Small intestine (tissue), 7 donors: ENCODE measurements around the gene SDHAF3. TPM values are rescaled to one million over a fixed set of nuclear protein-coding genes. Genes with fewer than 3 reads are reported as not detected.

Experiments used
- DNase-seq, 2 donors: peaks; one replicate each; pipeline versions ENCODE4 v3.0.0 to v3.0.0-alpha.2; 2013
- FAIRE-seq: peaks from 2 replicates; lab custom pipeline; 2012; peaks lifted over from hg19 to GRCh38; lab: Jason Lieb, UNC
- H3K27ac ChIP-seq, 3 donors: one replicate each; pipeline ENCODE4 v1.5.1; 2013; ENCODE audit warnings: low read length in 2 of 3, mild to moderate bottlenecking in 2 of 3, control low read depth in 1 of 3, inconsistent platforms in 1 of 3, low read depth in 1 of 3, moderate library complexity in 1 of 3
- H3K27me3 ChIP-seq, 3 donors: one replicate each; pipeline ENCODE4 v1.6.1; 2013; ENCODE audit warnings: low read length in 3 of 3, inconsistent platforms in 1 of 3; ENCODE audit not compliant: control insufficient read depth in 3 of 3, insufficient read depth in 3 of 3
- H3K36me3 ChIP-seq, 3 donors: one replicate each; pipeline ENCODE4 v1.6.1; 2013; ENCODE audit warnings: low read length in 3 of 3, inconsistent platforms in 1 of 3, low read depth in 1 of 3, mild to moderate bottlenecking in 1 of 3, moderate library complexity in 1 of 3; ENCODE audit not compliant: control insufficient read depth in 3 of 3, insufficient read depth in 2 of 3
- H3K4me1 ChIP-seq, 3 donors: one replicate each; pipeline ENCODE4 v1.6.1; 2013; ENCODE audit warnings: low read length in 2 of 3, inconsistent platforms in 1 of 3, low read depth in 1 of 3, mild to moderate bottlenecking in 1 of 3, moderate library complexity in 1 of 3; ENCODE audit not compliant: control insufficient read depth in 3 of 3, insufficient read depth in 2 of 3
- H3K4me3 ChIP-seq, 3 donors: one replicate each; pipeline ENCODE4 v1.5.1; 2013; ENCODE audit warnings: low read length in 3 of 3, control low read depth in 1 of 3, inconsistent platforms in 1 of 3, low read depth in 1 of 3, mild to moderate bottlenecking in 1 of 3, moderate library complexity in 1 of 3
- H3K9me3 ChIP-seq, 2 donors: one replicate each; pipeline ENCODE4 v1.6.1; 2013; ENCODE audit warnings: low read depth in 1 of 2, low read length in 1 of 2; ENCODE audit not compliant: control insufficient read depth in 2 of 2, insufficient read depth in 1 of 2
- WGBS, 3 donors: extraction: QIAGEN DNeasy Blood & Tissue Kit; methylation state at CpG; one replicate each; pipeline ENCODE4 v1.1.7; 2013; 5-methylcytosine and 5-hydroxymethylcytosine counted together
- polyA plus RNA-seq, 4 donors: library from polyadenylated mRNA; stranded (reverse) in 3 of 4; unstranded in 1 of 4; fragments of 200-250 nt in 3 of 4; fragments of 120-200 nt in 1 of 4; gene quantifications; one replicate each; pipeline versions ENCODE4 v1.2.1 to v1.2.3, GENCODE V29; 2013
- donor health status: healthy with polysubstance abuse.
- donor health status: control.
- donor health status: control.
- donor health status: Bipolar disorder and iron deficiency.
- donor health status: healthy.

SDHAF3 gene
- polyA plus RNA-seq, 4 donors: 18.9 to 27.5 (median 20.4) TPM

- Histone ChIP-seq H3K27ac (no peak overlapping the region), H3K9me3 (no peaks in the 10 kb centered on the region), H3K36me3 (no peaks in the 10 kb centered on the region), H3K4me1 (no peaks in the 10 kb centered on the region), H3K27me3 (peaks cover 0 to 5% (median 0%) of the 10 kb centered on the region in 3 donors), H3K4me3 (no peak overlapping the region)
- DNase-seq: no peak
- FAIRE-seq: no peak
- WGBS, 3 donors: 40 to 59% (median 48%) methylated on average over 2 of the region's 2 CpGs
Observed at GRCh38 chr7:97203957-97204356, 86.5 kb downstream of the SDHAF3 start.

GRCh38 chr7:97204821-97205220, 87.3 kb downstream of the SDHAF3 start:
- 65 to 79% (median 79%) methylated on average over 3 of the region's 3 CpGs for WGBS, 3 donors
- no peaks in the 10 kb centered on the region for H3K4me1 ChIP-seq
- DNase-seq (no peak), FAIRE-seq (no peak)
- no peak overlapping the region for H3K27ac ChIP-seq
- no peaks in the 10 kb centered on the region for H3K9me3 ChIP-seq
- no peaks in the 10 kb centered on the region for H3K36me3 ChIP-seq
- H3K4me3 ChIP-seq: no peak overlapping the region
- peaks cover 0 to 5% (median 0%) of the 10 kb centered on the region in 3 donors for H3K27me3 ChIP-seq

- 14 to 45% (median 30%) methylated on average over 7 of the region's 7 CpGs for WGBS, 3 donors
- H3K9me3 ChIP-seq: peaks cover 0 to 4% of the 10 kb centered on the region in 2 donors
- no peak overlapping the region for H3K4me3 ChIP-seq
- DNase-seq: peak in 1 of 2 donors; percentile 18
- no peak for FAIRE-seq
- no peaks in the 10 kb centered on the region for H3K4me1 ChIP-seq
- no peaks in the 10 kb centered on the region for H3K36me3 ChIP-seq
- H3K27ac ChIP-seq: no peak overlapping the region
- no peaks in the 10 kb centered on the region for H3K27me3 ChIP-seq
Observed at GRCh38 chr7:97215556-97215955, 98.1 kb downstream of the SDHAF3 start.

GRCh38 chr7:97218767-97219166, 101.3 kb downstream of the SDHAF3 start:
- Histone ChIP-seq H3K4me3 (no peak overlapping the region), H3K27ac (no peak overlapping the region), H3K36me3 (no peaks in the 10 kb centered on the region), H3K9me3 (peaks cover 0 to 4% of the 10 kb centered on the region in 2 donors), H3K4me1 (no peaks in the 10 kb centered on the region), H3K27me3 (no peaks in the 10 kb centered on the region)
- 6 to 22% (median 18%) methylated on average over 2 of the region's 2 CpGs for WGBS, 3 donors
- DNase-seq (no peak), FAIRE-seq (no peak)

- WGBS, 3 donors: 71 to 77% (median 72%) methylated on average over 2 of the region's 2 CpGs
- no peaks in the 10 kb centered on the region for H3K27me3 ChIP-seq
- peaks cover 0 to 4% of the 10 kb centered on the region in 2 donors for H3K9me3 ChIP-seq
- DNase-seq (no peak), FAIRE-seq (no peak)
- H3K36me3 ChIP-seq: no peaks in the 10 kb centered on the region
- H3K4me3 ChIP-seq: no peak overlapping the region
- H3K27ac ChIP-seq: no peak overlapping the region
- no peaks in the 10 kb centered on the region for H3K4me1 ChIP-seq
Observed at GRCh38 chr7:97219237-97219636, 101.7 kb downstream of the SDHAF3 start.

- H3K36me3 ChIP-seq: no peaks in the 10 kb centered on the region
- no peaks in the 10 kb centered on the region for H3K27me3 ChIP-seq
- FAIRE-seq (no peak), DNase-seq (no peak)
- 81 to 92% (median 88%) methylated on average over 2 of the region's 2 CpGs for WGBS, 3 donors
- no peaks in the 10 kb centered on the region for H3K4me1 ChIP-seq
- no peaks in the 10 kb centered on the region for H3K9me3 ChIP-seq
- no peak overlapping the region for H3K4me3 ChIP-seq
- no peak overlapping the region for H3K27ac ChIP-seq
Observed at GRCh38 chr7:97224316-97224715, 106.8 kb downstream of the SDHAF3 start.

- H3K9me3 ChIP-seq: peaks cover 0 to 4% of the 10 kb centered on the region in 2 donors
- no peaks in the 10 kb centered on the region for H3K4me1 ChIP-seq
- no peaks in the 10 kb centered on the region for H3K36me3 ChIP-seq
- FAIRE-seq (no peak), DNase-seq (no peak)
- no peaks in the 10 kb centered on the region for H3K27me3 ChIP-seq
- no peak overlapping the region for H3K4me3 ChIP-seq
- WGBS, 3 donors: 54 to 92% (median 79%) methylated on average over 3 of the region's 3 CpGs
- H3K27ac ChIP-seq: no peak overlapping the region
Observed at GRCh38 chr7:97226541-97226940, 109.0 kb downstream of the SDHAF3 start.

Other genes with a start within 250 kb of the SDHAF3 start
- gene DLX6, start 112.1 kb upstream of the SDHAF3 start, polyA plus RNA-seq: under 1 TPM in 1 of 4 donors, not detected in 3; 0.06 TPM
- under 1 TPM in 2 of 4 donors, not detected in 2; 0.04 to 0.12 TPM for gene DLX5, start 92.9 kb upstream of the SDHAF3 start, polyA plus RNA-seq